HFF-Myc (cell line): ENCODE results near the gene HIF3A.

Experiments
- DNase-seq: peaks from one replicate; pipeline ENCODE4 v3.0.0-alpha.2; 2011; ENCODE audit warnings: low read depth; ENCODE audit errors: extremely low read depth
- H3K4me3 ChIP-seq: replicated peaks from 2 replicates; pipeline ENCODE4 v1.5.1; 2011; ENCODE audit warnings: low read depth, mild to moderate bottlenecking, control low read depth, low read length
- CTCF ChIP-seq: IDR thresholded peaks from 2 replicates; pipeline ENCODE4 v1.5.1; 2012; ENCODE audit warnings: mild to moderate bottlenecking, low read depth, low read length, control low read depth; ENCODE audit errors: missing control alignments

HIF3A gene

GRCh38 chr19:46345157-46345556, 48.3 kb downstream of the HIF3A start:
- TF ChIP-seq CTCF = no peak
- no peak overlapping the region for H3K4me3 ChIP-seq
- DNase-seq = no peak

- H3K4me3 ChIP-seq = peak within 1 kb of the TSS; percentile 99
- peak; percentile 98 for TF ChIP-seq CTCF
- peak; percentile 72 for DNase-seq
Observed at GRCh38 chr19:46346821-46347571, 50.2 kb downstream of the HIF3A start, which contains the start of gene PPP5C. Gene PPP5C, plus strand, starts transcription at chr19:46347087. Its CDS starts 10 bp downstream, at chr19:46347097.

GRCh38 chr19:46347572-46347883, 50.7 kb downstream of the HIF3A start:
- H3K4me3 ChIP-seq = peak overlapping the region; percentile 99
- no peak for TF ChIP-seq CTCF
- DNase-seq = no peak

- H3K4me3 ChIP-seq = peak overlapping the region; percentile 99
- DNase-seq = no peak
- no peak for TF ChIP-seq CTCF
Observed at GRCh38 chr19:46347985-46348384, 51.1 kb downstream of the HIF3A start.

- DNase-seq = no peak
- TF ChIP-seq CTCF = no peak
- H3K4me3 ChIP-seq = peak overlapping the region; percentile 18
Observed at GRCh38 chr19:46349311-46349993, 52.6 kb downstream of the HIF3A start.

GRCh38 chr19:46350029-46350757, 53.4 kb downstream of the HIF3A start:
- peak overlapping the region; percentile 20 for H3K4me3 ChIP-seq
- no peak for DNase-seq
- TF ChIP-seq CTCF = no peak
